HepG2 (cell line): ENCODE data around the gene DBN1. TPM values are rescaled to one million over a fixed set of nuclear protein-coding genes. Genes with fewer than 3 reads are reported as not detected.

Experiments
- ATAC-seq: fragments of 200-7000 bp; cut with Tn5 transposase; 3 replicates; pipeline ENCODE4 v1.9.1; 2020; ENCODE audit warnings: mild to moderate bottlenecking, moderate library complexity
- BruUV-seq: library from RNA; stranded (reverse); fragments of 400-500 nt; replicated peaks from 2 replicates; lab custom pipeline; 2021; lab: Mats Ljungman, UMichigan
- CTCF ChIA-PET: fragments of 300-600 bp; formaldehyde crosslinking; extraction: SDS; loops from one replicate; lab custom pipeline; 2021; ENCODE audit warnings: low total read pairs, inconsistent platforms, low intra/inter-chr PET ratio; lab: Yijun Ruan, JAX
- POLR2A ChIA-PET: fragments of 350-600 bp; sonication (Branson Sonifier 250); formaldehyde crosslinking; loops from one replicate; lab custom pipeline; 2020; ENCODE audit warnings: antibody characterized with exemption, inconsistent platforms; lab: Yijun Ruan, JAX
- DNase-seq: peaks from one replicate; pipeline ENCODE4 v3.0.0-alpha.2; 2015; ENCODE audit warnings: low spot score
- FAIRE-seq: peaks from 3 replicates; lab custom pipeline; 2011; peaks lifted over from hg19 to GRCh38; lab: Jason Lieb, UNC
- H2AFZ ChIP-seq: one replicate; pipeline ENCODE4 v1.6.1; 2011; ENCODE audit warnings: low read length, inconsistent platforms
- H3K27ac ChIP-seq: fragments of 300-600 bp; 3 replicates; pipeline ENCODE4 v1.8.0; 2011; ENCODE audit warnings: mixed run types, mild to moderate bottlenecking, mixed read lengths, low read length, inconsistent platforms; ENCODE audit not compliant: insufficient read depth; ENCODE audit errors: extremely low read length
- H3K27me3 ChIP-seq, 2 experiments: fragments of 200-600 bp in 1 of 2; 2 replicates in 1 of 2; 3 replicates in 1 of 2; pipeline versions ENCODE4 v1.6.0 to v1.8.0; 2011; ENCODE audit warnings: low read length in 2 of 2, mild to moderate bottlenecking in 2 of 2, moderate library complexity in 2 of 2, inconsistent platforms in 1 of 2; ENCODE audit not compliant: insufficient read depth in 2 of 2, control insufficient read depth in 1 of 2
- H3K36me3 ChIP-seq, 2 experiments: fragments of 200-600 bp in 1 of 2; replicated peaks in 1 of 2; 2 replicates in 1 of 2; 3 replicates in 1 of 2; pipeline versions ENCODE4 v1.5.1 to v1.8.0; 2011; ENCODE audit warnings: low read length in 2 of 2, inconsistent platforms in 1 of 2; ENCODE audit not compliant: insufficient read depth in 2 of 2, control insufficient read depth in 1 of 2
- H3K4me1 ChIP-seq: 2 replicates; pipeline ENCODE4 v1.5.1; 2012; ENCODE audit warnings: low read length, inconsistent platforms; ENCODE audit not compliant: insufficient read depth
- H3K4me2 ChIP-seq: 2 replicates; pipeline ENCODE4 v1.6.0; 2011; ENCODE audit warnings: low read depth, low read length, inconsistent platforms
- H3K4me3 ChIP-seq, 3 experiments: fragments of 200-600 bp in 1 of 3; sonication (generic), shearing (Covaris generic) in 1 of 3; replicated peaks in 1 of 3; 2 replicates each; pipeline ENCODE4 v1.5.1; 2011 to 2016; ENCODE audit warnings: low read length in 3 of 3, inconsistent platforms in 2 of 3, low read depth in 2 of 3, mild to moderate bottlenecking in 2 of 3, control low read depth in 1 of 3, mixed read lengths in 1 of 3; ENCODE audit not compliant: insufficient read depth in 1 of 3
- H3K79me2 ChIP-seq: one replicate; pipeline ENCODE4 v1.6.1; 2011; ENCODE audit warnings: low read length, inconsistent platforms; ENCODE audit not compliant: insufficient read depth
- H3K9ac ChIP-seq: 2 replicates; pipeline ENCODE4 v1.6.0; 2011; ENCODE audit warnings: mild to moderate bottlenecking, low read depth, low read length, inconsistent platforms; ENCODE audit not compliant: insufficient read depth
- H3K9me3 ChIP-seq: 2 replicates; pipeline ENCODE4 v1.5.1; 2012; ENCODE audit warnings: mild to moderate bottlenecking, low read length
- H4K20me1 ChIP-seq: 2 replicates; pipeline ENCODE4 v1.6.0; 2011; ENCODE audit warnings: inconsistent platforms, mild to moderate bottlenecking, low read length, moderate library complexity; ENCODE audit not compliant: insufficient read depth
- CBFB ChIP-seq: sonication (generic); formaldehyde crosslinking; IDR thresholded peaks from 2 replicates; pipeline ENCODE4 v1.4.0; 2020; ENCODE audit warnings: missing genetic modification reagents
- FOSL2 ChIP-seq: sonication (generic); formaldehyde crosslinking; IDR thresholded peaks from 2 replicates; pipeline ENCODE4 v1.4.0; 2020; ENCODE audit warnings: missing genetic modification reagents
- FOXM1 ChIP-seq: sonication (generic); formaldehyde crosslinking; IDR thresholded peaks from 2 replicates; pipeline ENCODE4 v1.5.0; 2020; ENCODE audit warnings: missing genetic modification reagents
- KAT2B ChIP-seq: fragments of 150-350 bp; IDR thresholded peaks from 2 replicates; pipeline ENCODE4 v1.6.1; 2014; ENCODE audit warnings: low read depth, low read length, borderline replicate concordance
- KLF15 ChIP-seq: sonication (generic); formaldehyde crosslinking; IDR thresholded peaks from 2 replicates; pipeline ENCODE4 v1.8.1; 2023; ENCODE audit warnings: borderline replicate concordance, mild to moderate bottlenecking, inconsistent platforms, missing genetic modification reagents, mixed read lengths
- MBNL3 ChIP-seq: fragments of 250-450 bp; sonication (Bioruptor Pico); conservative IDR thresholded peaks from 2 replicates; pipeline ENCODE4 v1.8.0; 2022; ENCODE audit warnings: mild to moderate bottlenecking, inconsistent platforms
- MEIS1 ChIP-seq: sonication (generic); formaldehyde crosslinking; IDR thresholded peaks from 2 replicates; pipeline ENCODE4 v1.9.0; 2021; ENCODE audit warnings: mild to moderate bottlenecking, missing genetic modification reagents, moderate library complexity, borderline replicate concordance
- MTERF4 ChIP-seq: sonication (generic); formaldehyde crosslinking; IDR thresholded peaks from 2 replicates; pipeline ENCODE4 v1.8.0; 2023; ENCODE audit warnings: mild to moderate bottlenecking, missing genetic modification reagents
- NFE2L2 ChIP-seq: fragments of 150-350 bp; IDR thresholded peaks from 2 replicates; pipeline ENCODE4 v1.6.1; 2014; ENCODE audit warnings: low read length
- PATZ1 ChIP-seq: sonication (generic); formaldehyde crosslinking; IDR thresholded peaks from 2 replicates; pipeline ENCODE4 v1.4.0; 2020; ENCODE audit warnings: missing genetic modification reagents
- PCBP1 ChIP-seq: fragments of 200-400 bp; formaldehyde crosslinking; IDR thresholded peaks from 2 replicates; pipeline ENCODE4 v1.6.1; 2017; ENCODE audit warnings: mild to moderate bottlenecking, low read depth, low read length, borderline replicate concordance
- RARG ChIP-seq: sonication (generic); formaldehyde crosslinking; IDR thresholded peaks from 2 replicates; pipeline ENCODE4 v1.4.0; 2020; ENCODE audit warnings: low read depth, mild to moderate bottlenecking, missing genetic modification reagents
- RFX3 ChIP-seq: IDR thresholded peaks from 2 replicates; pipeline ENCODE4 v1.6.1; 2016; ENCODE audit warnings: missing biosample characterization, missing genetic modification reagents
- SP5 ChIP-seq: IDR thresholded peaks from 2 replicates; pipeline ENCODE4 v1.6.1; 2016; ENCODE audit warnings: low read depth, borderline replicate concordance
- SRF ChIP-seq: IDR thresholded peaks from 2 replicates; pipeline ENCODE4 v1.6.1; 2011; ENCODE audit warnings: mild to moderate bottlenecking, low read depth, low read length, moderate library complexity
- TFE3 ChIP-seq: IDR thresholded peaks from 2 replicates; pipeline ENCODE4 v1.6.1; 2016
- ZBTB38 ChIP-seq: sonication (generic); formaldehyde crosslinking; IDR thresholded peaks from 2 replicates; pipeline ENCODE4 v1.5.1; 2020; ENCODE audit warnings: mild to moderate bottlenecking, missing genetic modification reagents
- ZBTB7A ChIP-seq: sonication (generic); formaldehyde crosslinking; IDR thresholded peaks from 2 replicates; pipeline ENCODE4 v1.8.0; 2022; ENCODE audit warnings: mild to moderate bottlenecking, missing genetic modification reagents
- ZNF180 ChIP-seq: sonication (generic); formaldehyde crosslinking; IDR thresholded peaks from 2 replicates; pipeline ENCODE4 v1.4.0; 2020; ENCODE audit warnings: low read depth, missing genetic modification reagents, borderline replicate concordance
- ZNF576 ChIP-seq: sonication (generic); formaldehyde crosslinking; IDR thresholded peaks from 2 replicates; pipeline ENCODE4 v1.4.0; 2020; ENCODE audit warnings: mild to moderate bottlenecking, missing genetic modification reagents
- ZNF839 ChIP-seq: sonication (generic); formaldehyde crosslinking; IDR thresholded peaks from 2 replicates; pipeline ENCODE4 v1.4.0; 2020; ENCODE audit warnings: missing genetic modification reagents, mild to moderate bottlenecking, borderline replicate concordance
- WGBS: methylation state at CpG from one replicate; pipeline ENCODE4 v1.1.6; 2017; ENCODE audit warnings: low lambda C conversion rate; 5-methylcytosine and 5-hydroxymethylcytosine counted together
- in situ Hi-C: cut with HindIII; loops from 2 replicates; pipeline ENCODE4 v1.10.0; 2017; ENCODE audit warnings: low pct_unique_long_range_greater_than_20kb; ENCODE audit not compliant: extremely low pct_ligation_motif_present
- intact Hi-C: fragments of 100-400 bp; cut with micrococcal nuclease; formaldehyde crosslinking; loops from one replicate; pipeline ENCODE4 v1.10.0; 2022; ENCODE audit not compliant: unreplicated experiment
- polyA plus RNA-seq, 8 experiments: library from polyadenylated mRNA; depleted of rRNA in 3 of 8; stranded (reverse) in 7 of 8; unstranded in 1 of 8; fragments of >200 nt; fragmentation: Illumina TruSeq in 4 of 8; extraction: Trizol in 4 of 8; gene quantifications; 2 replicates each; pipeline versions ENCODE4 v1.2.1 to v1.2.3, GENCODE V29; 2011 to 2016; ENCODE audit warnings: low read depth in 4 of 8, missing spikeins in 1 of 8, mixed read lengths in 1 of 8; ENCODE audit not compliant: insufficient read depth in 1 of 8
- total RNA-seq, 5 experiments: library from RNA; depleted of rRNA; stranded (reverse); fragments of >200 nt; fragmentation: Illumina TruSeq; extraction: Trizol; gene quantifications; 2 replicates each; pipeline ENCODE4 v1.2.3, GENCODE V29; 2016; ENCODE audit warnings: low read depth in 1 of 5

The DBN1 gene
- total and polyA plus RNA-seq, 2 of the 13 experiments (the other 11 are each of a cell fraction or from before 2014, with no cell fraction given), result 27.0 to 37.3 TPM

- Histone ChIP-seq H3K27ac (peak overlapping the region; percentile 75), H3K9me3 (no peaks in the 10 kb centered on the region), H3K79me2 (no peaks in the 10 kb centered on the region), H3K9ac (peak overlapping the region; percentile 83), H3K4me1 (peaks cover 51% of the 10 kb centered on the region), H3K4me3 (peak overlapping the region; percentile 65 to 85 (median 68)), H3K27me3 (peaks cover 0 to 23% of the 10 kb centered on the region in 2 experiments; a peak in 3 of 5 replicates), H3K4me2 (peak overlapping the region; percentile 99), H3K36me3 (no peaks in the 10 kb centered on the region; a peak in 1 of 5 replicates), H2AFZ (no peak overlapping the region), H4K20me1 (peaks cover 15% of the 10 kb centered on the region; the same call in 1 of the 2 replicates)
- CTCF ChIA-PET, result interaction anchor here (1.0 kb wide), 1 partner anchor 41 kb away, joined by 3 read pairs; no protein-coding TSS in a partner anchor
- no TSS peak for BruUV-seq
- POLR2A ChIA-PET, result interaction anchor here (0.9 to 3.6 kb wide), 20 partner anchors 12 to 410 kb away, joined by 3 to 42 read pairs (median 5); partner anchors contain the start of genes DDX41, DOK3, FGFR4 and TMED9
- in situ Hi-C loops (no loop called here), intact Hi-C loops (loop anchor here (2.0 to 5.0 kb wide), 2 partner anchors 40 to 185 kb away; partner anchors contain the start of gene MXD3)
- FAIRE-seq (no peak), DNase-seq (peak; percentile 85), ATAC-seq (peak; percentile 79)
- 0% methylated on average over 9 of the region's 29 CpGs for WGBS
- TF ChIP-seq MBNL3 (CRISPR knock-in tag) (no peak), KAT2B (no peak), MTERF4 (CRISPR knock-in tag) (peak; percentile 3; the same call in 1 of the 2 replicates), PCBP1 (peak; percentile 97), RARG (no peak), ZBTB7A (0 out of 2 replicates have a peak, but pooled peaks have one; percentile 33), SRF (peak; percentile 95), TFE3 (CRISPR knock-in tag) (no peak), ZNF839 (CRISPR knock-in tag) (no peak), CBFB (CRISPR knock-in tag) (no peak), RFX3 (CRISPR knock-in tag) (no peak), ZBTB38 (CRISPR knock-in tag) (peak; percentile 72; the same call in 1 of the 2 replicates), MEIS1 (CRISPR knock-in tag) (no peak), ZNF180 (CRISPR knock-in tag) (no peak), NFE2L2 (no peak), FOSL2 (CRISPR knock-in tag) (peak; percentile 73; the same call in 1 of the 2 replicates), KLF15 (CRISPR knock-in tag) (no peak), SP5 (CRISPR knock-in tag) (0 out of 2 replicates have a peak, but pooled peaks have one; percentile 9), PATZ1 (CRISPR knock-in tag) (peak; percentile 61), ZNF576 (no peak), FOXM1 (CRISPR knock-in tag) (no peak)
Observed at GRCh38 chr5:177496727-177497291, 23.4 kb upstream of the DBN1 start.
